Neural cell (in vitro differentiated cells): ENCODE data around the gene SRGAP3.

Experiments used
- EP300 ChIP-seq: fragments of 450-650 bp; conservative IDR thresholded peaks from 2 replicates; pipeline ENCODE4 v1.6.1; 2014; ENCODE audit warnings: antibody characterized with exemption, mild to moderate bottlenecking, moderate library complexity; ENCODE audit not compliant: poor library complexity, severe bottlenecking
- EZH2 ChIP-seq: fragments of 200-600, 300-800 bp; shearing (Covaris generic), sonication (generic); IDR thresholded peaks from 2 replicates; pipeline ENCODE4 v1.6.1; 2014; ENCODE audit warnings: antibody characterized with exemption, low read length, borderline replicate concordance, mild to moderate bottlenecking; ENCODE audit not compliant: insufficient read depth, poor library complexity, severe bottlenecking
- TF ChIP-seq, protein P1 (sequence below): fragments of 450-650 bp; IDR thresholded peaks from 2 replicates; pipeline ENCODE4 v1.5.1; 2014; ENCODE audit warnings: antibody characterized with exemption, mild to moderate bottlenecking, moderate library complexity; ENCODE audit not compliant: poor library complexity, severe bottlenecking

GRCh38 chr3:9231471-9231870, 18.0 kb downstream of the SRGAP3 start:
- TF ChIP-seq EZH2 (no peak), EP300 (no peak)
- TF ChIP-seq, protein P1, sequence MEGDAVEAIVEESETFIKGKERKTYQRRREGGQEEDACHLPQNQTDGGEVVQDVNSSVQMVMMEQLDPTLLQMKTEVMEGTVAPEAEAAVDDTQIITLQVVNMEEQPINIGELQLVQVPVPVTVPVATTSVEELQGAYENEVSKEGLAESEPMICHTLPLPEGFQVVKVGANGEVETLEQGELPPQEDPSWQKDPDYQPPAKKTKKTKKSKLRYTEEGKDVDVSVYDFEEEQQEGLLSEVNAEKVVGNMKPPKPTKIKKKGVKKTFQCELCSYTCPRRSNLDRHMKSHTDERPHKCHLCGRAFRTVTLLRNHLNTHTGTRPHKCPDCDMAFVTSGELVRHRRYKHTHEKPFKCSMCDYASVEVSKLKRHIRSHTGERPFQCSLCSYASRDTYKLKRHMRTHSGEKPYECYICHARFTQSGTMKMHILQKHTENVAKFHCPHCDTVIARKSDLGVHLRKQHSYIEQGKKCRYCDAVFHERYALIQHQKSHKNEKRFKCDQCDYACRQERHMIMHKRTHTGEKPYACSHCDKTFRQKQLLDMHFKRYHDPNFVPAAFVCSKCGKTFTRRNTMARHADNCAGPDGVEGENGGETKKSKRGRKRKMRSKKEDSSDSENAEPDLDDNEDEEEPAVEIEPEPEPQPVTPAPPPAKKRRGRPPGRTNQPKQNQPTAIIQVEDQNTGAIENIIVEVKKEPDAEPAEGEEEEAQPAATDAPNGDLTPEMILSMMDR = no peak
